ENCODE measurements around the gene CDC42EP3. TPM values are rescaled to one million over a fixed set of nuclear protein-coding genes. Genes with fewer than 3 reads are reported as not detected.

Gene CDC42EP3
- total and polyA plus RNA-seq, 9 donors: 12.0 to 82.7 (median 27.6) TPM

GRCh38 chr2:37683921-37684780 is 12.7 kb upstream of the CDC42EP3 start:
- no peak for TF ChIP-seq POLR2A (IDR thresholded peaks at IDR 0.05)
- TF ChIP-seq CTCF (IDR thresholded peaks at IDR 0.05): no peak
- TF ChIP-seq EP300 (IDR thresholded peaks at IDR 0.05): no peak
- Histone ChIP-seq H3K27me3 (no peaks in the 10 kb centered on the region), H3K4me1 (ENCODE audit: insufficient read depth) (peaks cover 3% of the 10 kb centered on the region), H3K4me3 (no peak overlapping the region), H3K36me3 (no peaks in the 10 kb centered on the region), H3K27ac (no peak overlapping the region), H3K9me3 (no peaks in the 10 kb centered on the region)
- WGBS, 3 donors: 89 to 90% (median 90%) methylated on average over 6 of the region's 6 CpGs
- no peak for DNase-seq
- intact Hi-C loops (cut with DNase I): no loop called here

GRCh38 chr2:37683241-37683640 is 11.8 kb upstream of the CDC42EP3 start:
- no peaks in the 10 kb centered on the region for H3K27me3 ChIP-seq
- WGBS, 3 donors: 75 to 82% (median 82%) methylated on average over 3 of the region's 3 CpGs
- intact Hi-C loops (cut with DNase I): no loop called here
- H3K36me3 ChIP-seq: no peaks in the 10 kb centered on the region
- H3K9me3 ChIP-seq: no peaks in the 10 kb centered on the region
- no peak for TF ChIP-seq CTCF (IDR thresholded peaks at IDR 0.05)
- TF ChIP-seq EP300 (IDR thresholded peaks at IDR 0.05): no peak
- H3K4me3 ChIP-seq: no peak overlapping the region
- H3K4me1 ChIP-seq (ENCODE audit: insufficient read depth): no peaks in the 10 kb centered on the region
- no peak overlapping the region for H3K27ac ChIP-seq
- no peak for DNase-seq

DNA sequence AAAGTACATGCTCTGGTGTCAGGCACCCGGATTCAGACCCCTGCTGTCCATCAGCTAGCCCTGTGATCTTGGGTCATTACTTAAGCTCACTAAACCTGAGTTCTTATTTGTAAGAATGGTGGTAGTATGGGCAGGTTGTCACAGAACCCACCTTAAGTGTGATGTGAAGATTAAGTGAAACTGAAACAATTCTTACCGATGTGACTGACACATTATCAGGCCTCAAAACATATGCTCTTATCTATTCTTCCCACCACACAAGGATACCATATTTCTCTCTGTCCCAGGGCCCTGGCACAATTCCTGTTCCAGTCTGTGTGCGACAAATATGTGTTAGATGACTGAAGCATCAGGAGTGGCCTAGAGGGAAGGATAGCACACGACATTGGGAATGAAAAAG is 11.0 kb upstream of the CDC42EP3 start:
- WGBS, 3 donors: 86 to 91% (median 86%) methylated on average over 4 of the region's 4 CpGs
- intact Hi-C loops (cut with DNase I): no loop called here
- H3K4me3 ChIP-seq: no peak overlapping the region
- no peak overlapping the region for H3K27ac ChIP-seq
- H3K4me1 ChIP-seq (ENCODE audit: insufficient read depth): no peaks in the 10 kb centered on the region
- H3K9me3 ChIP-seq: no peaks in the 10 kb centered on the region
- TF ChIP-seq EP300 (IDR thresholded peaks at IDR 0.05) (no peak), POLR2A (IDR thresholded peaks at IDR 0.05) (no peak), CTCF (IDR thresholded peaks at IDR 0.05) (no peak)
- no peaks in the 10 kb centered on the region for H3K36me3 ChIP-seq
- no peaks in the 10 kb centered on the region for H3K27me3 ChIP-seq
- DNase-seq: no peak

GRCh38 chr2:37681587-37681986 is 10.1 kb upstream of the CDC42EP3 start:
- WGBS, 3 donors: 93 to 96% (median 95%) methylated on average over 1 of the region's 1 CpG
- DNase-seq: no peak
- Histone ChIP-seq H3K4me3 (no peak overlapping the region), H3K36me3 (no peaks in the 10 kb centered on the region), H3K27ac (no peak overlapping the region), H3K4me1 (ENCODE audit: insufficient read depth) (no peaks in the 10 kb centered on the region), H3K9me3 (no peaks in the 10 kb centered on the region), H3K27me3 (no peaks in the 10 kb centered on the region)
- TF ChIP-seq POLR2A (IDR thresholded peaks at IDR 0.05) (no peak), EP300 (IDR thresholded peaks at IDR 0.05) (no peak), CTCF (IDR thresholded peaks at IDR 0.05) (no peak)
- intact Hi-C loops (cut with DNase I): no loop called here
